ENCODE measurements around the gene CCDC7.
"Not testable (repeated sequence)": the region's sequence is repeated elsewhere in the genome, so short reads cannot be mapped to it uniquely, and the experiment has no call there.

CCDC7 gene

DNA sequence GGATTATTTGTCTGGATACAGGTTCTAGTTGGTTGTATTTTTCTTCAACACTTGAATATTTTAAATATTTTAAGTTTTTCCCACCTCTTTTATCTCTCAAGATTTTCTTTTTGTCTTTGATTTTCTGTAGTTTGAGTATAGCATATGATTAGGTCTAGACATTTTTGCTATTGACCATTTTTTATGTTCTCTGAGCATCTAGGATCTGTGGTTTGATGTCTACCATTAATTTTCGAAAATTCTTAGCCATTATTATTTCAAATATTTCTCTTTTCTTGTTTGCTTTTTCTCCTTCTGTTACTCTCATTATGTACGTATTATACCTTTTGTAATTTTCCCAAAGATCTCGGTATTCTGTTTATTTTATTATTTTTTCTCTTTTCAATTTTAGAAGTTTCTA, 293.0 kb downstream of the CCDC7 start:
- no peak for DNase-seq

- DNase-seq, result no peak
Observed at GRCh38 chr10:32744321-32744720, 298.4 kb downstream of the CCDC7 start.

GRCh38 chr10:32746869-32747268, 300.9 kb downstream of the CCDC7 start:
- DNase-seq, result no peak

GRCh38 chr10:32751582-32751981, 305.6 kb downstream of the CCDC7 start:
- DNase-seq, result no peak

DNA sequence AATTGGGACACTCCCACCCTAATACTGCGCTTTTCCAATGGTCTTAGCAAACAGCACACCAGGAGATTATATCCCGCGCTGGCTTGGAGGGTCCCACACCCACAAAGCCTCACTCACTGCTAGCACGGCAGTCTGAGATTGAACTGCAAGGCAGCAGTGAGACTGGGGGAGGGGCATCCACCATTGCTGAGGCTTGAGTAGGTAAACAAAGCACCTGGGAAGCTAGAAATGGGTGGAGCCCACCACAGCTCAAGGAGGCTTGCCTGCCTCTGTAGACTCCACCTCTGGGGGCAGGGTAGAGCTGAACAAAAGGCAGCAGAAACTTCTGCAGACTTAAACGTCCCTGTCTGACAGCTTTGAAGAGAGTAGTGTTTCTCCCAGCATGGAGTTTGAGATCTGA, 309.0 kb downstream of the CCDC7 start:
- DNase-seq, result not testable (repeated sequence)

DNA sequence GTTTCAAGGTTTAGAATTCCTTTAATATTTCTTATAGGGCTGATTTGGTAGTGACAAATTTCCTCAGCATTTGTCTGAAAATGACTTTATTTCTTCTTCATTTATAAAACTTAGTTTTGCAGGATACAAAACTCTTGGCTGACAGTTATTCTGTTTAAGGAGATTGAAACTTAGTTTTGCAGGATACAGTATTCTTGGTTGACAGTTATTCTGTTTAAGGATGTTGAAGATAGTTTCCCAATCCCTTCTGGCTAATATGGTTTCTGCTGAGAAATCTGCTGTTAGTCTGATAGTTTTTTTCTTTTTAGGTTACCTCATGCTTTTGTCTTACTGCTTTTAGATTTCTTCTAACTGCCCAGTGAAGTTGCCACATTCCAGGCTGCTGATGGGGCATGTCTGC, 325.3 kb downstream of the CCDC7 start:
- DNase-seq, result no peak

DNA sequence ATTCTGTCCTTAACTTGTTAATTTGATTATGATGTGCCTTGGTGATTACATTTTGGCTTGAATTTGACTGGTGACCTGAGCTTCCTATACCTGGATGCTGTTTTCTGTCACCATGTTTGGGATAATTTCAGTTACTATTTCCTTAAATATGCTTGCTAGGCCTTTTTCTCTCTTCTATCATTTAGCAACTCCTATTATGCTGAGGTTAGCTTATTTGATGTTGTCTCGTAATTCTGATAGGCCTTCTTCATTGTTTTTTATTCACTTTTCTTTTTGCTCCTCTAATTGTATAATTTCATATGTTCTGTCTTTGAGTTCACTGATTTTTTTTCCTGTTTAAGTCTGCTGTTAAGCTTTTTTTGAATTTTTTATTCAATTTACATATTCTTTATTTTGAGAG, 327.2 kb downstream of the CCDC7 start:
- no peak for DNase-seq

DNA sequence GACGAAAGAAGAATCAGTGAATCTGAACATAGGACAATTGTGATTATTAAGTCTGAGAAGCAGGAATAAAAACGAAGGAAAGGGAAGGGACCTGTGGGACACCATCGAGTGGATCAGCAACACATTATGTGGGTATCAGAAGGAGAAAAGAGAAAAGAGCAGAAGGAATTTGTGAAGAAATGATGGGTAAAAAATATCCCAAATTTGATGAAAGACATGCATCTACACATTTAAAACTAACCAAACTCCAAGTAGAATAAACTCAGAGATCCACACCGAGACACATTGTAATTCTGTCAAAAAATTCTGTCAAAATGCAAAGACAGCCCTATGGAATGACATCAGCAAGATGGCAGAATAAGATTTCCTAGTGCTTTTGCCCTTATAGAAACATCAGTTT, 341.0 kb downstream of the CCDC7 start:
- DNase-seq, result no peak

- no peak for DNase-seq
Observed at GRCh38 chr10:32787690-32788284, 341.8 kb downstream of the CCDC7 start.

DNA sequence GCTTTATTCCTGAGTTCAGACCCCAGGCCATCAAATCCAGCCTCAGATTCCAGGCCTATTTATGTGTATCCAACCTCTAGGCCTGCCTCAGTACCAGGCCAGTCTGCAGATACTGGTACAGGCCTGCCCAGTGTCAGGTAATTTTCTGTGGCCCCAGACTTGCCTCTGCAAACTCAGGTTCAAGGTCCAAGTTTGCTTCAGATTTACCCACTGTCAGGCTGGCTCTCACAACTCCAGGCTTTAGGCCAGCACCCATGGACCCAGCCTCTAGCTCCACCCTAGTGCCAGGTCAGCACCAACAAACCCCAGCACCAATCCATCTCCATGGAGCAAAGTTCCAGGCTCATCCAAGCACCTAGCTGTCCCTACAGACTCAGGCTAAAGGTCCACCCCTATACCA, 342.4 kb downstream of the CCDC7 start:
- no peak for DNase-seq

DNA sequence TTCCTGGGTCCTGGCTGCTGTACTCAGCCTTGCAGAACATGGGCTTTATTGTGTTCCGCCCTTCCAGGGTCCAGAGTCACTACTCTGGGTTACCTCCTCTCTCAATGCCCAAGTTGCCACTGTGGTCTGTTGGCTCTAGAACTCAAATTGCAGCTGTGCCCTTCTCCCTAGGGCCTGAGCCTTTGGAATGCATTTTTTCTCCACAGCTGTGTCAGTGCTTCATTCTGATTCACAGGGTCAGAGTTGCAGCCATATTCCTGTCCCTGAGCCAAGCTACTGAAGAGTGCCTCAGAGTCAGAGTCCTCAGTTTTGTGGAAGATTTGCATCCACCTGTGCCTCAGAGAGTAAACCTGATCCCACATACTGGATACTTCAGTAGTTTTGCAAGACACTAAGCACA, 344.5 kb downstream of the CCDC7 start:
- DNase-seq, result no peak

GRCh38 chr10:32793033-32793432, 347.1 kb downstream of the CCDC7 start:
- no peak for DNase-seq

DNA sequence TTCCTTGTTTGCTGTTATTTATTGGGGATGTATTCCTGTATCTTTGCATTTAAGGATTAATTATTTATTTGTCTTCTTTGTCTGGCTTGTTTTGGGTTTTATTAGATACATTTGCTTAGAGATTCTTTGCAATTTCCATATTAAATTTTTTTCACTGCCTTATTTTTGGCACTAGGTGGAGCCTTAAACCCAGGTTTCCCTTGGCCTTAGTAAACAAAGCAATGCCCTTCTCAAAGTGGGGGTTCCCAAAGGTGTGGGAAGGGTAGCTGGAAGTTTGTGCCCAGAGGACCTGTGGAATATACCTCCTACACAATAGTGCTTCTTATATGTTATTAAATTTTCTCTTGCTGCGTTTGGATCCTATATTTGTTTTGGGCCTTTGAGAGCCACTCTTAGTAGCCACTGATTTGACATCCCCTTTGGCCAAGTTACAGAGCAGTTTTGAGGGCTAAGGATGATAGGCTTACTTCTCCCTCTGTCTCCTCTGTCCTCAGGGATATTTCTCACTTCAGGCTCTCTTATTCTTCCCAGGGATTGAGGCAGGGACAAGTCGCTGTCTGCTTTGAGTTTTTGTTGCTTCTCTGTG, 349.8 kb downstream of the CCDC7 start:
- no peak for DNase-seq

GRCh38 chr10:32797393-32797792, 351.5 kb downstream of the CCDC7 start:
- not testable (repeated sequence) for DNase-seq

- no peak for DNase-seq
Observed at GRCh38 chr10:32846974-32847373, 401.0 kb downstream of the CCDC7 start.

- DNase-seq, result no peak
Observed at GRCh38 chr10:32851301-32851700, 405.4 kb downstream of the CCDC7 start.

DNA sequence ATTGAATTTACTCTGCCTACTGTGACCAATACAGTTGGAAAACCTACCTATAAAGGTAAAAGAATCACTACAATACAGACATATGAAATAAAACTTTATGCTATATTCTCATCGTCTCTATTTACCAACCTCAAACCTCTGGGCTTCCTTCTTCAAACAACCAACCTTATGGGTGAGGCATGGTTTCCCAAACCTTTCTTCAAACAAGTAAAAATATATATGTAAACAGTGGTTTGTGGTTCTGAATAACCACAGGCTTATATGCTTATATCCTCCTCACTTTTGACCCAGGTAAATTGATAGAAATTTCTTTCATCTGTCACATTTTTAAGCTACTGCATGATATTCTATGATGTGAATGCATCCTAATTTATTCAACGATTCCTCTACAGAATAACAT, 408.5 kb downstream of the CCDC7 start:
- no peak for DNase-seq

GRCh38 chr10:32865170-32865569, 419.2 kb downstream of the CCDC7 start:
- no peak for DNase-seq

GRCh38 chr10:32877915-32878314, 432.0 kb downstream of the CCDC7 start:
- no peak for DNase-seq

GRCh38 chr10:32878646-32879045, 432.7 kb downstream of the CCDC7 start:
- DNase-seq, result no peak

DNA sequence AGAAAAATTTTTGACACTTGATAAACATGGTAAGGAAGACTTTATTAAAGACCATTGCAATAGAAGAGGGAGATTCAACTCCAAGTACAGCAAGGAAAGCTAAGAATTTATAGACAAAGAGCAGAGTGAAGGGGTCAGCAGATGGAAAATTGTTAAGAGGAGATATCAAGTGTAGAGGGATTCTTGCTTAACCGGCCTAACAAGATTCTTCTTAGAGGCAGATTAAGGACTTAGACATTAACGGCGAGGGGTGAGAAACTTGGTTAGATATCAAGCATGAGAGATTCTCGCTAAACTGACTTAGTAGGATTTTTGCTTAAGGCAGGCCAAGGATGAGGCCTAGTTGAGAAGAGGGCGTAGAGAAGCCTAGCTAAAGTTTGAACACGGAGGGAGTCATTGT, 436.1 kb downstream of the CCDC7 start:
- no peak for DNase-seq

GRCh38 chr10:32887481-32887880, 441.5 kb downstream of the CCDC7 start:
- no peak for DNase-seq

- DNase-seq, result no peak
Observed at GRCh38 chr10:32888161-32888927, 442.4 kb downstream of the CCDC7 start.

DNA sequence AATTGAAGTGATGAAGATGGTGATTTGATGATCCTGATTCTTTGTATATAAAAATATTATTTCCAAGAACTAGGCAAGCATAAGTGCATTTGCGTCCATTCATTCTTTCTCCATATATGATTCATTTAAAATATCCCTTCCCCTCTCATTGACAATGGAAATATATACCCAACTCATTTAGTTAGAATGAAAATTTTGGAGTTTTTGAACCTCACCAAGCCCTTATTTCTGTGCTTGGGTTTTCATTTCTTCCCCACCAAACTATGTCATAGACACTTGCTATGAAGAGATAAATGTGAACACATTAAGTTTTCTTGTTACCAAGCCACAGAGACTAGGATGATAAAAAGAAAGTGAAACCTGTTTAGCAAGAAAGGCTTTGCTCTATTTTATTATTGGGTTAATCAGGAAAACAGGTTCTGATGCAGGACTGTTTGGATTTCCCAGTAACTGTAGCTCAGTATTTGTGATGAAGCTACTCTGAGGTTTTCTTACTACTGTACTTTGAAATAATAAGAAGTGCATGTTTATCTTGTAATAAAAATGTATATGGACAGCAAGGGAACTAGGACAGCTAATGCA, 443.8 kb downstream of the CCDC7 start:
- DNase-seq, result no peak

Measured in NCI-H1048 (cell line).